Measurements from ENCODE around the gene ZNF619.
"Not testable (repeated sequence)": the region's sequence is repeated elsewhere in the genome, so short reads cannot be mapped to it uniquely, and the experiment has no call there.

DNA sequence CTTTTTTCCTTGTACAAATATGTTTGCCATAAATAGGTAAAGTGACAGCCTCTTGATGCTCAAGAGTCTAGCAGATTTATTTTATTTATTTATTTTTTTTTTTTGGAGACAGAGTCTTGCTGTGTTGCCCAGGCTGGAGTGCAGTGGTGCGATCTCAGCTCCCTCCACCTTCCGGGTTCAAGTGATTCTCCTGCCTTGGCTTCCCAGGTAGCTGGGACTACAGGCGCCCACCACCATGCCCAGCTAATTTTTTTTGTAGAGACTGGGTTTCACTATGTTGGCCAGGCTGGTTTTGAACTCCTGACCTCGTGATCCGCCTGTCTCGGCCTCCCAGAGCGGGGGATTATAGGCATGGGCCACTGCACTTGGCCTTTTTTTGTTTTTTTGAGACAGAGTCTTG is 14.1 kb upstream of the ZNF619 start:
- not testable (repeated sequence) for TF ChIP-seq SUZ12 (IDR thresholded peaks at IDR 0.05); ELF4 (IDR thresholded peaks at IDR 0.05); LEF1 (IDR thresholded peaks at IDR 0.05; ENCODE audit: borderline replicate concordance); FOXM1 (IDR thresholded peaks at IDR 0.05; ENCODE audit: borderline replicate concordance)

All from HEK293T (cell line).